Measurements from ENCODE around the gene LIMA1.
"Not testable (repeated sequence)": the region's sequence is repeated elsewhere in the genome, so short reads cannot be mapped to it uniquely, and the experiment has no call there.

LIMA1 gene

DNA sequence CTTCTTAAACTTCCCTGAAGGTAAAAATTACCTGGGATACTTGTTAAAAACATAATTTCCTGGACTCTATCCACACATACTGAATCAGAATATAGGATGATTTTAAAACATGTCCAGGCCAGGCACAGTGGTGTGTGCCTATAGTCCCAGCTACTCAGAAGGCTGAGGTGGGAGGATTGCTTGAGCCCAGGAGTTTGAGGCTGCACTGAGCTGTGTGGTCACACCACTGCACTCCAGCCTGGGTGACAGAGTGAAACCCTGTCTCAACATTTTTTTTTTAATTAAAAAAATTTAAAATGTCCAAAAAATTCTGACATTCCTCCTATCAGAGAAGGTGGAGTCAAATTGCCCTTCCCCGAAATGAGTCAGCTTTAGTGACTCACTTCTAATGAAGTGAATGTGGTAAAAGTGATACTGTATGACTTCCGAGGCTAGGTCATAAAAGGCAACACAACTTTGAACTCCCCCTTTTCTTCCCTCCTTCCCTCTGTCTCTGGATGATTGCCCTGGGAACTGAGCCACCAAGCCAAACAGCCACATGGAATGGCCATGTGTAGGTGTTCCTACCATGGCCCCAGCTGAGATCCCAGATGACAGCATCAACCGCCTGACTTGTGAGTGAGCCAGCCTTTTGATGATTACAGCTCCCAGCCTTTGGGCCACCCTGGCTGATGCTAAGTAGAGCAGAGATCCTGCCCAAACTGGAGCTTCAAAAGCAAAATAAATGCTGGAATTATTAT is 36.3 kb downstream of the LIMA1 start:
- peak; percentile 97 for DNase-seq

DNA sequence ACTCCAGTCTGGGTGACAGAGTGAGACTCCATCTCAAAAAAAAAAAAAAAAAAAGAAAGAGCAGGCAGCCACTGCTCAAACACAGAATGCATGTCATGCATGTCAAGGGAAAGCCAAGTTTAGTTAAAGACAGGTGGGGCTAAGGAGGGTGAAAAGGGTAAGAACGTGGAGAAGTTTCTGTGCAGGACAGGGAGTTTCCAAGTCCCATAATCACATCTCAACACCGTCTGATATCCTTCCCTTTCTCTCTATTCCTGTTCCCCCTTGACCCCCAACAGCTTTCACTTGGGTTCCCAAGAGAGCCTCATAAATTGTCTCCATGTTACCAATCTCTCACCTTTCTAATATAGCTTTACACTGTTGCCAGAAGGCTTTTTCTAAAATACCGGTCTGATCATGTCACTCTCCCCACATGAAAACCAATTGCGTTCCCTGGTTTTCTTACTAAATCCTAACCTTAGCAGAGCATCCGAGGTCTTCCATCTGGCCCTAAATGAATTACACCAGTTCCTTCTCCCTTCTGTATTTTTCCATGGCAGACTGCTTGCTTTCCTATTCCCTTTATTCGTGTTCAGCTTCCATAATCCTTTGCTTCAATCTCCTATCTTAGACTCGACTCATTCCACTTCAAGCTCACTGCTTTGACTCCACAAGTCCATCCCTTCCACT is 37.0 kb downstream of the LIMA1 start:
- DNase-seq, result no peak

DNA sequence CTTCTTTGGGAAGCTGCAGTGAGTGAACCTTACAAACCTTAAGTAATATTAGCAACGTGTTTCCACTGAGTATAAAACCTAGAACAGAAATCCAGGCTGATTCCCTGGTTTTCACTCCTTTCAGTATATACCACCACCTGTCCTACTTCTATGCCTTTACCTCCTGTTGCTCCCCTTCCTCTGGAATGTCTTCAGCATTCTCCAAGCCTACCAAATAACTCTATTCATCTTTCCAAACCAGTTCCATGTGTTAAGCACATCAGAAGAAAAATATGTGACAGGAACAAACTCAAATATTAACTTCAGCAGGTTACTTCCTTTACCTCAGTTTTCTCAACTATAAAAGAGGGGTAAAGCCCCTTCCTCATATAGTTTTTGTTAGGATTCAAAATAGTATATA is 39.8 kb downstream of the LIMA1 start:
- no peak for DNase-seq

DNA sequence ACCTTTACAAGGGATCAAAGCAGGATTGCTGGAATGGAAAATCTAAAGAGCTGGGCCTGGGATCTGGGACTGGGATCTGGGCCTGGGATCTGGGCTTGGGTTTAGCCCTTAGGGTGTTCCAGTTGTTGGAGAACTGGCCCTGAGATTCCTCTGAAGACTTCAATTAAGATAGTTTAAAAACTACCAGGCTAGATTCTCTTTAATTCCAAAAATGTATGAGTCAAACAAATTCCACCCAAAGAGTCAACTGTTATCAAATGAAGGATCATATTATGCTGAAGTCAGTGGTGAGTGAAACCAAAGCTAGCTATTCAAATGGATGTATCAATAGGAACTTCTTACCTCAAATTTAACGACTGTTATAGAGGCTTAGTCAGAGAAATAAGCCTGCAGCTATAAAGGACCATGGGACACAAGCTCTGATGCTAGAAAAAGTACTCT is 40.5 kb downstream of the LIMA1 start:
- DNase-seq, result peak; percentile 74

DNA sequence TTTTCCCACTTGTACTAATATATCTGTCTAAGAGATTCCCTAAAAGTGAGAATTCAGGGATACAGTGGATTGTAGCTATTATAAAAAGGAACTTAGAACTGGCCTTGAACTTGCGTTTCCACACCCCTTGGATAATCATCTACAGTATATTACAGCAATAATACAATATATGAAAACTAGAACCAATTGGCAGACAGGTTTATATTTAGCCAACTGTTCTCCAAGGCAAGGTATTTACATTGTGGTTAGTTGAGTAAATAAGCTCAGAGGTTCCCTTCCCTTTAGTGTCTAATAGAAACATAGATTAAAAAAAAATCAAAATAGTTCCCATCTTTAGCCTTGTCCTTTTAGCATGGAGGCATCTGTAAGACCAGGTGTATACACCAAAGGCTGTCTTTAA is 42.1 kb downstream of the LIMA1 start:
- DNase-seq, result no peak

DNA sequence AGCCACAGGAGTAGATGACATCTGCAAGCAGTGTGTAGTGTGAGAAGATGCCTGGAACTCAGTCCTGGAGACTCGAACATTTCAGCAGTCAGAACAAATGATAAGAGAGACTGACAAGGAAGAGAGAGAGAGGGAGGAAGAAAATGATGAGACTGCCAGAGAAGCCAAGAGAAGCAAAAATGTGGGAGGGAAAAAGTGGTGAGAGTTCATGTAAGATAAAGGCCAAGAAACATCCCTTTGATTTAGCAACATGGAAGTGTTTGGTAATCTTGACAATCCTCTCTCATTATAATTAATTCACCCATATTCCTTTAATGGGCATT is 42.6 kb downstream of the LIMA1 start:
- DNase-seq, result peak; percentile 28

DNA sequence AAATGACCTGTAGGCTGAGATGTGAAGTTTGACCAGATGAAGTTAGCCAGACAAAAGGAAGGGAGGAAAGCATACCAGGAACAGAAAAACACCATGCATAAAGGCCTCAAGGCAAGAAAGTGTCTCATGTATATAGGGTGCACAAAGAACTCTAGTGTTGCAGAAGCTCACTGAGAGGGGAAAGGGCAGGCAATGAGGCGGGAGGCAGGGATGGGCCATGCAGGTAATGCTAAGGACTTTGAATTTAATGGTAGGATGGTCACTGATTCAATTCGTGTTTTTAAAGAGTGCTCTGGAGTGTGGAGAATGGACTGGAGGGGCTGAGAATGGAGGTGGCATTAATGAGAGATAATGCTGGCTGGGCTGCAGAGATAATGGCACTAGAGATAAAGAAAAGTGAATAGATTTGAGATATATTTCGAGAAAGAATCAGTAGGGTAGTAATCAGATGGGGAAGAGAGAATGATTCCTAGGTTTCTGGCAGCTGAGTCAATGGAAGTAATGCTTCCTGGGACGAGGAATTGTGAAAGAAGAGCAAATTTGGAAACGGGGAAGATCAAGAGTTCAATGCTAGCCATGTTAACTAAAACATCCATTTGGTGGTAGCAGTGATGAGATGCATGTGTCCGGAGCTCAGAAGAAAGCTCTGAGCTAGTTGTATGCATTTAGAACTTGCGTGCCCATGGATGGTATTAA is 43.1 kb downstream of the LIMA1 start:
- no peak for DNase-seq

DNA sequence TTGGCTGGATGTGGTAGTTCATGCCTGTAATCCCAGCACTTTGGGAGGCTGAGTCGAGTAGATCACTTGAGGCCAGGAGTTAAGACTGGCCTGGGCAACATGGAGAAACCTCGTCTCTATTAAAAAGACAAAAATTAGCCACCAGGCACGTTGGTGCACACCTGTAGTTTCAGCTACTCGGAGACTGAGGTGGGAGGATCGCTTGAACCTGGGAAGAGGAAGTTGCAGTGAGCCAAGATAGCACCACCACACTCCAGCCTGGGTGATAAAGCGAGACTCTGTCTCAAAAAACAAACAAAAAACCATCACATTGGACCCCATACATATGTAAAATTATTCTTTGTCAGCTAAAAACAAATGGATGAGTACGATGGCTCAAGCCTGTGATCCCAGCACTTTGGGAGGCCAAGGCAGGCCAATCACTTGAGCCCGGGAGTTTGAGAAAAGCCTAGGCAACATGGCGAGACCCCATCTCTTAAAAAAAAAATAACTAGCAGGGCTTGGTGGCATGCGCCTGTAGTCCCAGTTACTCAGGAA is 43.9 kb downstream of the LIMA1 start:
- no peak for DNase-seq

DNA sequence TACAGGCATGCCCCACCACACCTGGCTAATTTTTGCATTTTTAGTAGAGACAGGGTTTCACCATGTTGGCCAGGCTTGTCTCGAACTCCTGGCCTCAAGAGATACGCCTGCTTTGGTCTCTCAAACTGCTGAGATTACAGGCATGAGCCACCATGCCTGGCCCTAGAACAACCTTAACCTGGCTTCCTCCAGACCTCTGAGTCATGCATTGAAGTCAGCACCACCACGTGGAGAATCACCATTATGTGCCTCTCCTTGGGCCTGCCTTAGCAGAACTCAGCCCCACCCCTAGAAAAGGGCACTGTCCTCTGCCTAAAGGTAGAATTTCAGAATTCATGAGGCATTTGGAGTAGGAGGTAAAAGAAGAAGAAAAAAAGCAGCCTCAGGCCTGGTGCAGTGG is 49.0 kb downstream of the LIMA1 start:
- DNase-seq, result no peak

DNA sequence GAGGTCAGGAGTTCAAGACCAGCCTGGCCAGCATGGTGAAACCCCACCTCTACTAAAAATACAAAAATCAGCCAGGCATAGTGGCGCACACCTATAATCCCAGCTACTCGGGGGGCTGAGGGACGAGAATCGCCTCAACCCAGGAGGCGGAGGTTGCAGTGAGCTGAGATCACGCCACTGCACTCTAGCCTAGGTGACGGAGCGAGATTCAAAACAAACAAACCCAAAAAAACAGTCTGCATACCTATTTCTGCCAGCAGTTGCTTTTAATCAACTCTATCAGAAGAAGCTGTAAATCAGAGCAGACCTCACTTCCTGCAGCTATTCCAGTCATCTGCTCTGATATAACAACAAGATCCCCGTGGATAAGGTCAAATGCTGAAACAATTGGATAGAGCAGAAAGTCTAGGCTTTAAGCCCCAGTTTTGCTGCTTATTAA is 50.5 kb downstream of the LIMA1 start:
- no peak for DNase-seq

DNA sequence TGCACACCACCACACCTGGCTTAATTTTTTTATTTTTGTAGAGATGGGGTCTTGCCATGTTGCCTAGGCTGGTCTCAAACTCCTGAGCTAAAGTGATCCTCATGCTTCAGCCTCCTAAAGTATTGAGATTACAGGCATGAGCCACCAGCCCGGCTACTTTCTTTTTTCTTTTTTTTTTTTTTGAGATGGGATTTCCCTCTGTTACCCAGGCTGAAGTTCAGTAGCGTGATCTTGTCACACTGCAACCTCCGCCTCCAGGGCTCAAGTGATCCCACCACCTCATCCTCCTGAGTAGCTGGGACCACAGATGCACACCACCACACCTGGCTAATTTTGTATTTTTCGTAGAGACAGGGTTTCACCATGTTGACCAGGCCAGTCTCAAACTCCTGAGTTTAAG is 51.1 kb downstream of the LIMA1 start:
- no peak for DNase-seq

DNA sequence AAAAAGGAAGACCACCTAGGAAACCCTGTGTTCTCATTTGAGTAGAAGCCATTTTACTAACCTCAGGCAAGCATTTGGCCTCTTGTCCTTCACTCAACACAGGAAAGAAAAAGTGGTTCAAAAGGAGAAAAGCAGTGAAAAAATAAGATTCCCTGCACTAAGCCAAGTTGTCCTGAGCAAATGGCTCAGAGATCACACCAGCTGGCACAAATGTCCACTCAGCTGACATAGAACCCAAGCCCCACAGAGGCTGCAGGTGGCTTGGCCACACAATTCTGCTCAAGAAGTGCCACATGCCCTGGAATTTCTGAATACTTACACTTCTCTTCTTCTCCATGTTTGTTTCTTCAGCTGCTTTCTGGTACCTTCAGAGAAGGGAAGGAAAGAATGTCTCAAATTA is 52.0 kb downstream of the LIMA1 start:
- no peak for DNase-seq

DNA sequence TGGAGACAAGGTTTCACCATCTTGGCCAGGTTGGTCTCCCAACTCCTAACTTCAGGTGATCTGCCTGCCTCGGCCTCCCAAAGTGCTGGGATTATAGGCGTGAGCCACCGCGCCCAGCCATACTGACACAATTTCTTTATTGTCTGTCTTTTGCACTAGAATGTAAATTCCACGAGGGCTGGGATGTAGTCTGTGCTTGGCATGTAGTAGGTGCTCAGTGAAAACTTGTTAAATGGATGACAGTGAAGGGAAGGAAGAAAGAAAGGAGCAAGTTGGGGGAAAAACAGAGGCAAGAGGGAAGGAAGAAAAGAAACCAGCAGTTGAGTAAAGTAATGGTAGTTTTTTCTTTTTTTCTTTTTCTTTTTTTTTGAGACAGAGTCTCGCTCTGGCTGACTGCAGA is 53.1 kb downstream of the LIMA1 start:
- DNase-seq, result no peak

DNA sequence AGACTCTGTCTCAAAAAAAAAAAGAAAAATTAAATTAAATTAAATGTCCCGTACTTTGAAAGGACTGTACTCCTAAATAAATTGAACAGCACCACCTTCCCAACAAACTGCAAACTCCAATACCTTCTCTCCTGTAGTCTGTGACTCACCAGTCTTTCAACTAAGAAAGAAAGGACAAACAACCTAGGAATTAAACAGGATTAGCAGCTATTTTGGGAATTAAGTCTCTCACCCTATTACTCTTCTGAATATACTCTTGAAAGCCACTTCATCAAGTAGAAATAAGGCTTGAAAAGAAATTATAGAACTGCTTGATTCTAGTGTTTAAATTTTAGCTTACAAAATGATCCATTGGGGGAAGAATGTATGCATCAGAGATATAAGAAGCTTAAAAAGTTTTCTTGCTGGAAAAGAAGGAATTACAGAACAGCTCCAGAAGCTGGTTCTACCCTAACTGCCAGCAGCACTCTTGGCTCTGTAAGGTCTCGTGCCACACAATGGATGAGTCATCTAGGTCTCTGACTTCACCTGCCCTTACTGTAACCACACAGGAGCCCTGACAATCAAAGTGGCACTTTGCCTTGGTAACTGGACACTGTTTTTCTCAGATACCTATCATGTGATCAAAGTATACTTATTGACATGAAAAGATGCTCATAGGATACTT is 59.2 kb downstream of the LIMA1 start:
- no peak for DNase-seq

DNA sequence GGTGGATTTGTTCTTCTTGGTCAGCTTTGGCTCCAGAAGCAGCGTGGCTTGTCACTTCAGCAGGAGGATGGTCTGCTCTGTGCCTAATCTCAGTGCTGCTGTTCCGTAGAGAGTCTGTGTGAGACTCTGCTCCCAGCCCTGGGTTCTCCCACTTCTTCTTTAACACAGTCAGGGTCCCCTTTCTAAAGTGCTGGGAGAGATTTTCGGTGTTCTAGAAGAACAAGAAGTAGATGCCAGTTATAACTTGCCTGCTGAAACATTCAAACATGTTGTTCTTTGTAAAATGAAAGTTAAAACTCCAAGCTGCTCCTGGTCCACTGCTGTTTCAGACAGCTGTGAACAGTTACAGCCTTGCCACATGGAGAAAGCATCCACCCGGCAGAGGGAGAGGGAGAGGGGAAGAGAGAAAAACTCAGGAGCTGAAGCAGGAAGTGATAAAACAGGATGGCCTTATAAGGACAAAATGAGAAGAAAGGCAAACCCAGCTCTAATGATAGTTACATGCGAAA is 61.0 kb downstream of the LIMA1 start:
- DNase-seq, result peak; percentile 92

DNA sequence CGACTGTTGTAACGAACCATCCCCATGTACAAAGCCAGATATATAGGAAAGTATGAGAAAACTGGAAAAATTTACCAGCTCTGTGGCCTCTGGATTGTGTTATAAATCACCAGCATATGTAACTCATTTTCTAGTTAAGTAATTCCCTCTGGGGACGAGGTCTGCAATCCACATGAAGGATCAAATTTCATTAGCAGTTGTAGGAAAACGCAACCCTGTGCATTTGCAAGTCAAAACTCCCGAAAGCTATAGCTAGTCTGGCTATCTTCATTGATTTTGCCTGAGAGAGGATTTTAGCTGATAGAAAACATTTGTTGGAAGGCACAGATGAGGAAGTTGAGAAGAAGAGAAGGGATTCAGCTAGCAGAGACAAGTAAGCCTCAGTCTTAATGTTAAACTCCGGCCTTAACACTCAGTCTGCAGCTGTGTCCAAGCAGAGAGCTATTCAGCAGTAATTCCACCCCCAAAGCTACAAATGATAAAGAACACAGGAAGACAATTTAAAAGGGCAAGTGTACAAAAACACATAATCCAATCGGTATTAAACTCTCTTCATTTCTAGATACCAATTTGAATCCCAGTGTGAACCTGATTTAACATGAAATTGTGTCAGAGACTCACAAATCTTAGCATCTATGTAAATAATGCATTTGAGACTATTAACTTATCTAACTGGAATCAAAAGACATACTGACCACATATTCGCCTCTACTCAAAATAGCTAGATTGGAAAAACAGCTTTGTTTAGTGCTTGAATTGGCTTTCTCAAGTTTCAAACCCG is 61.9 kb downstream of the LIMA1 start:
- peak; percentile 95 for DNase-seq

DNA sequence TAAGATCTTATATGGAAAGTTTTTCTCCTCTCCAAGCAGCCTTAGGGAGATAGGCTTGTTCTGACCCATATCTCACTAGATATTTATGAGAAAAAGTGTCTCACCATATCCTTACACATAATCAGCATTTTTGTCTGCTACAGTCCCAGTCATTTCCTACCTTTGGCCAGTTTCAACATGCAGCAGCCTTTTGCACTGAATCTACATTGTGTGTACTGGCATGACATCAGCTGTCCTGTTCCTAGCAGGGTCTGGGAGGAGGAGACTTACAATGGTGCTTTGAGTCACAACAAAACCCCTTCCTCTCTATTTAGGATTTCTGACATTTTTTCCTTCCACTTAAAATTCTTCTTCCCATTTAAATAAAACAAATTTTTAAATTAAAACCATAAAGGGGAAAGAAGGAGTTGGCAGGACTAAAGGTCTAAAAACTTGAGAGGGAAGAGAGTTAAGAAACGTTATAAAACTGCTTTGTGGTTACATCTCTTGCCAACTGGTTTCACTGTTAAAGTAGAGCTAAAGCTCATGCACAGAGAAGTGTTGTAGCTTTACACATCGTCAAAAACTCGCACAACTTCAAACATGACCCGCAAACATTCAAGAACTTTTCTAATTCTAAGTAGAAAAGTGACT is 62.8 kb downstream of the LIMA1 start:
- DNase-seq, result peak; percentile 64

DNA sequence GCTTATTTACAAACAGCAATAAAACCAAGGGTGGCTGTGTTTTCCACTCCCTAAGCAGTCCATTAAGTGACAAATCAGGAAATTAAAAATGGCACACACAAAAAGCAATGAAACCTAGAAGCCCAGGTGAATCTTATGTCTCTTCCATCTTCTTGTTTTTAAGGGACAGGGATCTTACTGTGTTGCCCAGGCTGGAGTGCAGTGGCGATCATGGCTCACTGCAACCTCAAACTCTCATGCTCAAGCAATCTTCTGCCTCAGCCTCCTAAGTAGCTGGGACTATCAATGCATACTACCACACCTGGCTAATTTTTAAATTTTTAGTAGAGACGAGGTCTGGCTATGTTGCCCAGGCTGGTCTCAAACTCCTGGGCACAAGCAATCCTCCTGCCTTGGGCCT is 63.8 kb downstream of the LIMA1 start:
- no peak for DNase-seq

DNA sequence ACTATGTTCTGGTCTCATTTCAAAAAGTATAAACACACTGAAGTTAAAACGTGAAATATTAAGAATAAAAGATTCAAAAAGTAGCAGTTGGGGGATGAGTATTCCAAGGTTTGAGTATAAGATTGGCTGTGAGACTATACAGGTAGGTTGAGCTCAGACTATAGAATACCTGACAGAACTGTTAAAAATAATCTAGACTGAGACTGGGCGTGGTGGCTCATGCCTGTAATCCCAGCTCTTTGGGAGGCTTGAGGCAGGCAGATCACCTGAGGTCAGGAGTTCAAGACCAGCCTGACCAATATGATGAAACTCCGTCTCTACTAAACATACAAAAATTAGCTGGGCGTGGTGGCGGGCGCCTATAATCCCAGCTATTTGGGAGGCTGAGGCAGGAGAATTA is 64.3 kb downstream of the LIMA1 start:
- not testable (repeated sequence) for DNase-seq

DNA sequence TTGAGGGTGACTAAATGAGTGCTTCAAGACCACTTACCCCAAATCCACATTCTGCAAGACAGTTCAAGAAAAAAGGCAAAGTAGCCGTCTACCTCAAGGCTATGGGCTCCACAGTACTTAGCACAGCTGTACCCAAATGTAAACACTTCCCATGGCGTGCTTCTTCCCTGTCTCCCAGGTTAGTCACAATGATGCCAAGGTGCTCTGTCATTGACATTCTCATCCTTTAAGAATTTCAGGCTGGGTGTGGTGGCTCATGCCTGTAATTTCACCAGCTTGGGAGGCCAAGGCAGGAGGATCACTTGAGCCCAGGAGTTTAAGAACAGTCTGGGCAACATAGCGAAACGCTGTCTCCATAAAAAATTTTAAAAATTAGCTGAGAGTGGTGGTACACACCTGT is 64.9 kb downstream of the LIMA1 start:
- peak; percentile 20 for DNase-seq

DNA sequence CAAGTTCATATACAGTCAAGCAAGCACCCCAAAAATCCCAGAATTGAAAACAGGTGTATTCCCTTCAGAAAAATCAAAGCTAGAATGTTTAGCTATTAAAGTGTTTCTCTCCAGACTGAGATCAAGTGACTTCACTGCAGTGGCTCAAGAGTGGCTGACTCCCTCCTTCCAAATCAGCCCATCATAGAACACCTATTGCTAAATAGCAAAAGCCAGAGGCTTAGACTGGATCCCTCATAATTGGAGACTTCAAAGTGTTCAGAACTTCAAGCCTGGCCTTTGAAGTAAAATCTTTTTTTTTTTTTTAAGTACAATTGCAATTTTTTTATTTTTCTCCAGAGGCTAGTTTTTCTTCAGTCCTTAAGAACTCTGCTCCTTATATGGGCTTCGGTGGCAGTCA is 66.1 kb downstream of the LIMA1 start:
- no peak for DNase-seq

DNA sequence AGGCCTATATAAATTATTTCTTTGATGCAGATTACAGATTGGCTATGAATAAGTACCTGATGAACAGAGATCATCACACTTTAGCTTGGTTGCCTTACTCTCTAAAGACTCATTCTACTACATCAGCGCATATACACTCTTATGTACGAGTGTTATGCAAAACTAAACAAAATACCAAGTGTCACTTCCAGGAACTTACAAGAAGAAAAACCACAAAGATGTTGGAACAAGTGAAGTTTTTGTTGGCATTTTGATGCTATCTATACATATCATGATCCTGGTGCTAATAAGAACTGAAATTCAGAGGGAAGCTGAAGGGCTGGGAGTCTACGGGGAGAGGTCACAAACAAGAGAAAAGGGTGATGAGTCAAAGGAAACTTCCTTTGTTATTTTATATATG is 68.3 kb downstream of the LIMA1 start:
- DNase-seq, result peak; percentile 47

Data from fibroblast of skin of scalp (primary cell).